Activated CD8-positive, alpha-beta T cell treated with anti-CD3 and anti-CD28 coated beads for 36 hours (primary cell): ENCODE results near the gene KLHL25. TPM values are rescaled to one million over a fixed set of nuclear protein-coding genes. Genes with fewer than 3 reads are reported as not detected.

Experiments
- ATAC-seq: fragments of 200-7000 bp; cut with Tn5 transposase; one replicate; pipeline ENCODE4 v1.10.0; 2021; ENCODE audit warnings: mild to moderate bottlenecking, moderate library complexity
- CTCF ChIA-PET: fragments of 350-600 bp; sonication (Branson Sonifier 250); formaldehyde crosslinking; loops from one replicate; lab custom pipeline; 2021; ENCODE audit warnings: antibody characterized with exemption; lab: Charles Lee
- POLR2A ChIA-PET: fragments of 350-600 bp; sonication (Branson Sonifier 250); formaldehyde crosslinking; loops from one replicate; lab custom pipeline; 2021; ENCODE audit warnings: antibody characterized with exemption; lab: Charles Lee
- DNase-seq: peaks from one replicate; pipeline ENCODE4 v3.0.0-alpha.2; 2020
- H3K27ac Mint-ChIP-seq: one replicate; pipeline ENCODE4 v1.8.0; 2021; ENCODE audit warnings: mild to moderate bottlenecking, mixed read lengths
- H3K27me3 Mint-ChIP-seq: one replicate; pipeline ENCODE4 v1.8.0; 2021; ENCODE audit warnings: mixed read lengths
- H3K36me3 Mint-ChIP-seq: one replicate; pipeline ENCODE4 v1.8.0; 2021; ENCODE audit warnings: low read depth, mixed read lengths
- H3K4me1 Mint-ChIP-seq: one replicate; pipeline ENCODE4 v1.8.0; 2021; ENCODE audit warnings: low read depth, mixed read lengths
- H3K4me3 Mint-ChIP-seq: one replicate; pipeline ENCODE4 v1.8.0; 2021; ENCODE audit warnings: mild to moderate bottlenecking, moderate library complexity, mixed read lengths
- H3K9me3 Mint-ChIP-seq: one replicate; pipeline ENCODE4 v1.8.0; 2021; ENCODE audit warnings: mixed read lengths
- CTCF ChIP-seq: fragments of 200-600 bp; IDR thresholded peaks from one replicate; pipeline ENCODE4 v1.8.0; 2022; ENCODE audit warnings: antibody characterized with exemption, mild to moderate bottlenecking
- intact Hi-C: fragments of 100-400 bp; cut with micrococcal nuclease; formaldehyde crosslinking; loops from one replicate; pipeline ENCODE4 v1.10.0; 2022
- total RNA-seq, 2 experiments: library from RNA; stranded (reverse); gene quantifications; one replicate each; pipeline ENCODE4 v1.2.3, GENCODE V29; 2021

Gene KLHL25
- total RNA-seq, 2 experiments from 2014 or later = 2.9 to 3.3 TPM

- Mint-ChIP-seq H3K9me3 (no peaks in the 10 kb centered on the region), H3K27me3 (no peaks in the 10 kb centered on the region), H3K36me3 (peaks cover 67% of the 10 kb centered on the region), H3K27ac (peak overlapping the region; percentile 91), H3K4me1 (peaks cover 43% of the 10 kb centered on the region), H3K4me3 (no peak overlapping the region)
- intact Hi-C loops = no loop called here
- ChIA-PET POLR2A (interaction anchor here (0.9 kb wide), 1 partner anchor 12 kb away, joined by 4 read pairs; no protein-coding TSS in a partner anchor), CTCF (interaction anchor here (0.9 to 3.5 kb wide), 8 partner anchors 10 to 413 kb away, joined by 3 to 15 read pairs (median 4); no protein-coding TSS in a partner anchor)
- ATAC-seq = no peak
- no peak for TF ChIP-seq CTCF
- no peak for DNase-seq
Measured at GRCh38 chr15:85725019-85725418, 69.7 kb downstream of the KLHL25 start.

GRCh38 chr15:85723960-85724945, 70.5 kb downstream of the KLHL25 start:
- intact Hi-C loops = no loop called here
- POLR2A ChIA-PET = interaction anchor here (0.7 to 0.8 kb wide), 2 partner anchors 18 to 114 kb away, joined by 3 read pairs; no protein-coding TSS in a partner anchor
- no peak for TF ChIP-seq CTCF
- H3K27me3 Mint-ChIP-seq = no peaks in the 10 kb centered on the region
- peak overlapping the region; percentile 91 for H3K27ac Mint-ChIP-seq
- H3K4me3 Mint-ChIP-seq = no peak overlapping the region
- peaks cover 65% of the 10 kb centered on the region for H3K36me3 Mint-ChIP-seq
- no peaks in the 10 kb centered on the region for H3K9me3 Mint-ChIP-seq
- H3K4me1 Mint-ChIP-seq = peaks cover 40% of the 10 kb centered on the region
- peak; percentile 8 for DNase-seq
- CTCF ChIA-PET = interaction anchor here (0.9 to 3.5 kb wide), 8 partner anchors 11 to 412 kb away, joined by 3 to 15 read pairs (median 4); no protein-coding TSS in a partner anchor
- ATAC-seq = peak; percentile 77

GRCh38 chr15:85722374-85723152, 72.2 kb downstream of the KLHL25 start:
- Mint-ChIP-seq H3K4me1 (peaks cover 44% of the 10 kb centered on the region), H3K27ac (peak overlapping the region; percentile 73), H3K27me3 (no peaks in the 10 kb centered on the region), H3K4me3 (no peak overlapping the region), H3K9me3 (no peaks in the 10 kb centered on the region), H3K36me3 (peaks cover 75% of the 10 kb centered on the region)
- ChIA-PET CTCF (interaction anchor here (0.6 to 2.6 kb wide), 2 partner anchors 13 to 205 kb away, joined by 3 to 9 read pairs; no protein-coding TSS in a partner anchor), POLR2A (no interaction called here)
- ATAC-seq (no peak), DNase-seq (no peak)
- intact Hi-C loops = no loop called here
- no peak for TF ChIP-seq CTCF

- ChIA-PET POLR2A (interaction anchor here (1.2 to 2.5 kb wide), 2 partner anchors 8 to 10 kb away, joined by 3 to 7 read pairs; no protein-coding TSS in a partner anchor), CTCF (interaction anchor here (2.9 kb wide), 1 partner anchor 11 kb away, joined by 13 read pairs; no protein-coding TSS in a partner anchor)
- Mint-ChIP-seq H3K9me3 (no peaks in the 10 kb centered on the region), H3K4me3 (no peak overlapping the region), H3K4me1 (peaks cover 44% of the 10 kb centered on the region), H3K27me3 (no peaks in the 10 kb centered on the region), H3K36me3 (peaks cover 63% of the 10 kb centered on the region), H3K27ac (peak overlapping the region; percentile 64)
- DNase-seq (no peak), ATAC-seq (no peak)
- no peak for TF ChIP-seq CTCF
- intact Hi-C loops = no loop called here
Measured at GRCh38 chr15:85718981-85719380, 75.7 kb downstream of the KLHL25 start.
